ENCODE measurements around the gene ASB16.
"Not testable (repeated sequence)": the region's sequence is repeated elsewhere in the genome, so short reads cannot be mapped to it uniquely, and the experiment has no call there.

The ASB16 gene, protein sequence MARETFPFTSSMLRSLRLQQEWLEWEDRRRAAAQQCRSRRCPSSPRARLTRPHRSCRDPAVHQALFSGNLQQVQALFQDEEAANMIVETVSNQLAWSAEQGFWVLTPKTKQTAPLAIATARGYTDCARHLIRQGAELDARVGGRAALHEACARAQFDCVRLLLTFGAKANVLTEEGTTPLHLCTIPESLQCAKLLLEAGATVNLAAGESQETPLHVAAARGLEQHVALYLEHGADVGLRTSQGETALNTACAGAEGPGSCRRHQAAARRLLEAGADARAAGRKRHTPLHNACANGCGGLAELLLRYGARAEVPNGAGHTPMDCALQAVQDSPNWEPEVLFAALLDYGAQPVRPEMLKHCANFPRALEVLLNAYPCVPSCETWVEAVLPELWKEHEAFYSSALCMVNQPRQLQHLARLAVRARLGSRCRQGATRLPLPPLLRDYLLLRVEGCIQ
- 0 reads per million in 2 donors for total RNA-seq

DNA sequence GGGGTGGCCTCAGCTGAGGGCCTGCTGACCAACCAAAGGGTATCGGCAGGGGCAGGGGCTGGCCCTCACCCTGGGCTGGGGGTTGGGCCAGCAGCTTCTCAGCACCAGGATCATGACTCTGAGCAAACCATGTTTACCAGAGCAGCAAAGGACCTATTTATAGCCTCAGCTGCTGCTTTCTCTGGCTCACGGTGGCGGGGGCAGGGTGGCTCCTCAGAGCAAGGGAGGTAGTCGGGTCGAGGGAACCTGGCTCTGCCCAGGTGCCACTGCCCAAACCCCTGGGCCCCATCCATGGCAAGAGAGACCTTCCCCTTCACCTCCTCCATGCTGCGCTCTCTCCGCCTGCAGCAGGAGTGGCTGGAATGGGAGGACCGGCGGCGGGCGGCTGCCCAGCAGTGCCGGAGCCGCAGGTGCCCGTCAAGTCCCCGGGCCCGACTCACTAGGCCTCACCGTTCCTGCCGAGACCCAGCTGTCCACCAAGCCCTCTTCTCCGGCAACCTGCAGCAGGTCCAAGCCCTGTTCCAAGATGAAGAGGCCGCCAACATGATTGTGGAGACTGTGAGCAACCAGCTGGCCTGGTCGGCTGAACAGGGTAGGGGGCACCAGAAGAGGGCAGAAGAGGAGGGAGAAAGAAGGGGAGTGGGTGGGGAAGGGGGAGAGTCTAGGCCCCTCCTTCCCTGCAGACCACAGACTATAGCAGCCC is at the start of gene ASB16:
TSS of gene ASB16 (plus strand) at position 206 of the 703 bp plus-strand sequence. CDS start at position 292, 86 bp downstream.
- DNase-seq, result no peak

DNA sequence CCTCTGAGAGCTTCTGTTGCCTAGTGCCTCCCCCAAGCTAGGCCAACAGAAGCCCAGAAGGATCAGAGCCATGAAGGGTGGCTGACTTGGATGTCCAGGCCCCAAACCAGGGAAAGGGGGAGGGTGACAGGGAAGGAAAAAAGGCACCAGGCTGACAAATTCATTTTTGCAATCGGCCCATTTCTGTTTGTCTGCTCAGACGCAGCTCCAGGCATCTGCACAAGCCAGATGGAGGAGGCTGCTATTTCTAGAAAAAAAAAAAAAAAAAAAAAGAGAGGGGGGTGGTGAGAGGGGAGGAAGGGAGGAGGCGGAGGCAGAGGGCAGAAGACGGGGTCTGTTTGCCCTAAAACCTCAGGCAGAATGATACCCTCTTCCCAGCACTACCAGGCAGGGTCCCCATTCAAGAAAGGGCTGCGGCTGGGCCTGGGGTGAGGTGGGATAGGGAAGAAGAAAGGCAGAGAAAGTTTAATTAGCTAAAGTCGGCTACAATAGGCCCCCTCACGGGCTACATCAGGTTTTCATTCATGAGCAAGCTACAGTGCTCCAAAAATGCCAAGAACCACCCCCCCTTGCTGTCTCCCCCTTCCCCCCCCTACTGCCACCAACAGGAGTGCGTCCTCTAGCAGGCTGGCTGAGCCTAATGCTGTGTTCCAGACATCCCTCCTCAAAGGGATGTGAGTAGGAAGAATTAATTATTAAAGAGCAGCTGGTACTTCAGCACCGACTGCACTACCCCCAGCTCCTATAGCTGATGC is 49.5 kb upstream of the ASB16 start:
- DNase-seq, result no peak

DNA sequence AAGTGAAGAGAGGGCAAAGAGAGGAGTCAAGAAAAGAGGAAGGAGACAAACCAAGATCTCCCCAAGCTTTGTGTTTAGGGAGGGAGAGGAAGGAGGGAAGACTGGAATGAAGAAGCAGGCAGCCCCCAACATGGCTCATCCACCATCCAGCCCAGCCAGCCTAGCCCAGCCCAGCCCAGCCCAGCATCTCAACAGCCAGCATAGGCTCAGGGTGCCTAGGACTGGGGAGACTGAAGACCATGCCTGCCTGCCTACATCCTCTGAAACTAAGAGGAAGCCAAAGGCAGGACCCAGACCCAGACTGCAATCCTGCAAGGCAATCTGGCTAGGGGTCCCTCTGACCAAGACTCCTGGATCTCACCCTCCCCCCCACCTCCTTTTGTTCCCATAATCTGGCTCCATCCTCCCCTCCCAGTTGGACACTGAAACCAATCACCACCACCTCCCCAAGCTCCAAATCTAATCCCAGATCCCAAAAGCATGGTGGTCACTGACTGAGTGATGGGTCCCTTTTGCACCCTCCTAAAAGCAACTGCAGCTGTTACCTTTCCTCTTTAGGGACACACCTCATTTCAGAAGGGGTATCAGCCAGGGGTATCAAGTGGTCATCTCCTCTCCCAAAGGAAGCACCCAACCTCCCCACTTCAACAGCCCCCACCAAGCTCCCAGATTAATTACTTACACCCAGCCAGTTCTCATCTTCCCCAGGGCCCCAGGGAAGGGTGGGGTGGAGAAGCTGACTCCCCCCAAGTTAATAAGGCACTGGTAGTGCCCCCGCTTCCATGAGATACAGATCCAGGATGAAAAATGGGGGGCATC is 48.3 kb upstream of the ASB16 start:
- DNase-seq, result no peak

DNA sequence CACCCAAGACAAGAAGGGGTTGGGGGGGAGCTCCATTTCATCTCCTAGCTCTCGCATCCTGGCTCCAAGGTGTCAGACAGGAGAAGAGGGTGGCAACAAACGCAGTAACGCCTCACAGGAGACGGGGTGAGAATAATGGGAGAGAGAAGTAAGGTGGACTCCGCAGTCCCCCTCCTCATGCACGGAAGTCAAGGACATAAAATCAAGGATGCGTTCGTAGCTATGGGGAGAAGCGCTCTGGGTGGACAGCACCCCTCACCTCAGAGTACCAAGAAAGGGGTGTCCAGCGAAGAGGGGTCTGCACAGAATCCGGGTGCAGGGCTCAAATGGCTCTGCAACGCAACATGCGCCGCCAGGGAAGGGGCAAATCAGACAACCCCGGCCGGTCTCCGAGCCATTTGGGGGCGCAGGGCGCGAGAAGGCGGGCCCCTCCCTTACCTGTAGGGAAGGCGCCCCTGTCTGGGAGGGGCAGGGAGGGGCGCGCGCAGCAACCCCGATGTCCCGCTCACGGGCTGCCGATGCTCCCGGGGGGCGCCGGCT is 47.6 kb upstream of the ASB16 start:
- DNase-seq, result no peak

DNA sequence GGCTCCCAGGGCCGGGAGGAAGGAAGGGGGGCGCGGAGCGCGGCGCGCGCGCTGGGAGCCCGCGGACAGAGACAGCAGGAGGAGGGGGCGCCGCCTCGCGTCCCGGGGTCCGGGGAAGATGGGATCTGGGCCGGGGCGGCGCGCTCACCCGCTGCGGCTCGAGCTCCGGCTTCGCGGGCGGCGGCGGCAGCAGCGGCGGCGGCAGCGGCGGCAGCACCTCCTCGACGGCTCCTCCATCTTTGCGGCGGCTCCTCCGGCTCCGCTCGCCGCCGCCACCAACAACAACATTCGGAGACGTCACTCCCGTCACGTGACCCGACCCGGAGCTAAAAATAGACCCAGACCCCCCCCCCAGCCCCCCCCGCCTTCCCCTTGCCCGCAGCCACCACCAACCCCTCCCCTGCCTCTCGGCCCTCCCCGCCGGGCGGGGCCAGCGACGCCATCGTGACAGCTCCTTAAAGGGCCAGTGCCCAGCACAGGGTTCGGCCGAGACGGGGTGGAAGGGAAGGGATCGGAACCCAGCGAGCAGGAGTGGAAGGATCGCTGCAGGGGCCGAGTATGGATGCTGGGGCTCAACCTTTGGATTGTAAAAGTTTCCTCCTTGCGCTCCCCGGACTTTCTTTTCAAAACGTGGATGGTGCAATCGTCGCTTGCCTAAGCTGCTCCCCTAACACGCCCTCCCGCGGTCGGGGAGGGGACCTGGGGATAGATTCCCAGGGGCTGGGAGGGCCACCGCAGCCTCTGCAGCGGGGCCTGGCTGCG is 47.0 kb upstream of the ASB16 start, which contains the start of gene HDAC5:
TSS of gene HDAC5 (minus strand) at position 286 of the 762 bp plus-strand sequence. CDS start 6,126 bp downstream, outside the sequence.
- peak; percentile 93 for DNase-seq

DNA sequence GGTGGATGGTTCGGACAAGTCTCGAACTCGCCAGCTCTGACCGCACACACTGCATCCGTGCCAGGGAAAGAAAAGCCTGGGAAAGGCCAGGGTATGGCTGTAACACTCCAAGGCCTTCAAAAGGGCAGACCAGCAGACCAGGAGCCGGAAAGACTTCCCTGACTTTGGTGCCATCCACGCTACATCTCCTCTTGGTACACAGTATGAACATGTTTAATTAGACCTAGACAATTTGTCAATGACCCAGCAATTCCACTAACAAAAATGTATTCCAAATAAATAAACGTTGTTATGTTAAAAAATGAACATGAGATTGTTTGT is 46.4 kb upstream of the ASB16 start:
- no peak for DNase-seq

DNA sequence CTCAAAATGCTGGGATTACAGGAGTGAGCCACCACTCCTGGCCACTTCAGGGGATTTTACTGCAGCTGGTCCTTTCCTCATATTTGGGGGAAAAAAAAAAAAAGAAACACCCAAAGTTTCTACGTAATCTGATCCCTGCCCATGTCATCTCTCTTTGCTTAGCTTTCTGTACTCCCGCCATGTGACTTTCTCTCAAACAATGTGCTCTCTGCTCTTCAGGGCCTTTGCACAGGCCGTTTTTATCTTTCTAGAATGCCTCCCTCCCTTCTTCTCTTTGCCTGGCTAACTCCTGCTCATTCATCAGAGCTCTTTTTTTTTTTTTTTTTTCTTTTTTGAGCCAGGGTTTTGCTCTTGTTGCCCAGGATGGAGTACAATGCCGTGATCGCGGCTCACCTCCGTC is 42.1 kb upstream of the ASB16 start:
- DNase-seq, result no peak

DNA sequence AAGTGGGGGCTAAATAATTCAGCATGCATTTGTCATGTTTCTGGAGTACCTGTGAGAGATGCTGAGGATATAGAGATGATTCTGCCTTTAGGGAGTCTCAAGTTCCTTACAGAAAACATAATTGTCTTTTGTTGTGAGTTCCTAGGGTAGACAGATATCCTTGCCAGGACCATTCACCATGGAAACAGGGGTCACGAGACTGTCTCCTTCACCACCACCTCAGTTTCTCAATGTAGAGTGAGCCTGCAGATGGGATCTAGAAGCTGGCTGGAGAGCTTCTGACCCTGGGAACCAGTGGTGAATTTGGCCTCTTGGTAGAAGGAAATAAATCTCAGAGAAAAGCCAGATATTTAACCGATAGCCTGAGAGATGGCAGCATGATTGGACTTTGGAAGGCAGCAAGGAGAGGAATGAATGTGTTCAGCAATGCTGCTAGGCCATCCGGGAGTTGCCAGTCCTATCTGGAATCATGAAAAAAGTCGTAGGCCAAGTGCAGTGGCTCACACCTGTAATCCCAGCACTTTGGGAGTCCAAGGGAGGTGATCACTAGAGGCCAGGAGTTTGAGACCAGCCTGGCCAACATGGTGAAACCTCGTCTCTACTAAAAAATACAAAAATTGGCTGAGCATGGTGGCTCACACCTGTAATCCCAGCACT is 39.7 kb upstream of the ASB16 start:
- DNase-seq, result no peak

DNA sequence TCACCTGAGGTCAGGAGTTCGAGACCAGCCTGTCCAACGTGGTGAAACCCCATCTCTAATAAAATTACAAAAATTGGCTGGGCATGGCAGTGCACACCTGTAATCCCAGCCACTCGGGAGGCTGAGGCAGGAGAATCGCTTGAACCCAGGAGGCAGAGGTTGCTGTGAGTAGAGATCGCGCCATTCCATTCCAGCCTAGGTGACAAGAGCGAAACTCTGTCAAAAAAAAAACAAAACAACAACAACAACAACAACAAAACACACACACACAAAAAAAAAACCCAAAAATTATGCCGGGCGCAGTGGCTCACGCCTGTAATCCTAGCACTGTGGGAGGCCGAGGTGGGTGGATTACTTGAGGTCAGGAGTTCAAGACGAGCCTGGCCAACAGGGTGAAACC is 39.1 kb upstream of the ASB16 start:
- not testable (repeated sequence) for DNase-seq

DNA sequence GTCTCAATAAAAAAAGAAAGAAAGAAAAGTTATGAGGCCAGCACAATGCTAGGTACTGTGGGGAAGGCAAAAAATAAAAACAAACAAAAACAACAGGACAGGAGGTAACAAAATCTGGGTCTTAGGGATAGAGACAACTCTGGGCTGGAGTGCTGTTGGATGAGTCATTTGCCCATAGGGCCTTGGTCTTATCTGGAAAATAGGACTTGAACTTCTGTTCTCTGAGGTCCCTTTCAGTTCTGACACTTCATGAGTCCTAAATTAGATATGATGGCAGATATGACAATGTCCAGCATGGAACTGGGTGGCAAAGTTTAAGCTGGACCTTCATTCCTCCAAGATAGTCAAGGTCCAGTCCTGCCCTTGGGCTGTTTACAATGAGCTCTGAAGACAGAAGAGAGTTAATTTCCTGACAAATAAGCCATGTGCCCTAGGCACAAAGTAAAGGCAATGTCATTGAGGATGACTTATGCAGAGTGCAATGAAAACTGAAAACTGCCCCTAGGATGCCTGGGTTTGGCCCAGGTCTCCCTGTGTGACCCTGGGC is 38.2 kb upstream of the ASB16 start:
- DNase-seq, result no peak

DNA sequence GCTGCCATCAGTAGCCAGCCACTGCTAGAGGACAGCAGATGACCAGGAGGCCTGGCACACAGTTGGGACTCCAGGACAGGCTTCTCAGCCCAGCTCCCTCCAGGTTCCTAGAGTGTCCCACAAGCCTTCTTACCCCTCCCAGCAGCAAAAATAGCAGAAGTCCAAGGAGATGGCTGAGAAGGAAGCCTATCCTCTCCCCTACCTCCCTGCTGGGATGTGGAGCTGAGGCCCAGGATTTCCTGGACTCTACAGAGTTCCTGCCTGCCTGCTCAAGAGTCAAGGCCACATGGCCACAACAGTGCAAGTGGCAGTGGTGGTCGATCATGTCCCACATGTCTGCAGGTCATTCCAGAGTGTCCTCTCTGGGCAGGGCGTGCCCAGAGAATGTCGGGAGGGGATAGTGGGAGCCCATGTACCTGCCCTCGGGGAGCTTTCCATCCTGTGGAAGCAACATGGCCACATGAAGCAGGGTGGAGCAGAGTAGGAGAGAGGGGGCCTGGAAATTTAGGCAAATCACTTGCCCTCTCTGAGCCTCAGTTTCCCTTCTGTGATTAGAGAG is 36.5 kb upstream of the ASB16 start:
- DNase-seq, result no peak

DNA sequence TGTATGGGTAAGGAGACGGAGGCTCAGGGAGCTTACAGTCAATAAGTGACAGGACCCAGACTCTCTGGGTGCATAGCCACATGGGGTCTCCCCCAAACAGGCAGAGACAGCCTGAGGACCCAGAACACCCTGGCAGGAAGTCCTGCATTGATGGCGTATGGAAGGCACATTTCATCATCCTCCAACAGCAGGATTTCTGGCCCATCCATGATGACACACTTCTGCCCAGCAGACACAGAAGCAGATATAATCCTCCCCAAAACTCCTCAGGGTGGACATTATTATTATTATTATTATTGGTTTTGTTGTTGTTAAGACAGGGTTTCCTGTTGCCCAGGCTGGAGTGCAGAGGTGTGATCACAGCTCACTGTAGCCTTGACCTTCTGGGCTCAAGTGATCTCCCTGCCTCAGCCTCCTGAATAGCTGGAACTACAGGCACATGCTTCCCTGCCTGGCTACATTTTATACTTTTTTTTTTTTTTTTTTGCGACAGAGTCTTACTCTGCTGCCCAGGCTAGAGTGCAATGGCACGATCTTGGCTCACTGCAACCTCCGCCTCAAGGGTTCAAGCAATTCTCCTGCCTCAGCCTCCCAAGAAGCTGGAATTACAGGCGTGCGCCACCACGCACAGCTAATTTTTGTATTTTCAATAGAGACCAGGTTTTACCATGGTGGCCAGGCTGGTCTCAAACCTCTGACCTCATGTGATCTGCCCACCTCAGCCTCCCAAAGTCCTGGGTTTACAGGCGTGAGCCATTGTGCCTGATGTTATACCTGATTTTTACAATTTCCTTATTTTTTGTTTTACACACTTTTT is 35.5 kb upstream of the ASB16 start:
- DNase-seq, result no peak

DNA sequence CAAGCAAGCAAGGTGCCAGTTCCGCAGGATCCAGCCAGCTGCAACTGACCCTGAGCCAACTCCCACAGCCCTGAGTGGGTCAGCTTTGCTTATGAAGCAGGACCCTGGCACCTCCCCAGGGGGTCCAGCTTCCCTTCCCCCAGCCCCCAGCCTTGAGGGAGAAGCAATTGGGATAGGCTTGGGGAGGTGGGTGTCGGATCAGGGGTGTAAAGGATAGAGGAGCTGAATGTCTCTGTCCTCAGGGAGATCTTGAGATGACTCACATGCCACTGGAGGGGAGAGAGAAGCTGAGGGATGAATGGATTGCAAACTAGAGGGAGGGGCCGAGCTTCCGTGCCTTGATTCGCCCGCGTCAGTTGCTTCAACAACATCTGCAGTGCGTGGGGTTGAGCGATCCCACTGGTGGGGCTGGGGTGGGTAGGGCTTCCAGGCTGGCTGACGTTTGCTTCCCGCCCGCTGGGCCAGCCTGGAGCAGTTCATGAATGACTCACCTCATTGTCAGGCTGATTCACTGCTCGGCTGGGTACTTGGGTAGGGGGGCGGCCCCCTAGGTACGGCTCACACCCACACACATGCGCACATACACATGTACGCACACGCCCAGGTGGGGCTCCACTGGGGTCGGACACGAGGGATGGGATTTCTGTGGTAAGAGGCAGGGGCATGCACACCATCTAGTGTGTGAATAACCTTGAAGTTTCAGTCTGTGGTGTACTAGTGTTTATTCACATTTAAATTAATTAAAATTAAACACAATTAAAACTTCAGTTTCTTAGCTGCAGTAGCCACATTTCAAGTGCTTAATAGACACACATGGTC is 32.4 kb upstream of the ASB16 start:
- no peak for DNase-seq

DNA sequence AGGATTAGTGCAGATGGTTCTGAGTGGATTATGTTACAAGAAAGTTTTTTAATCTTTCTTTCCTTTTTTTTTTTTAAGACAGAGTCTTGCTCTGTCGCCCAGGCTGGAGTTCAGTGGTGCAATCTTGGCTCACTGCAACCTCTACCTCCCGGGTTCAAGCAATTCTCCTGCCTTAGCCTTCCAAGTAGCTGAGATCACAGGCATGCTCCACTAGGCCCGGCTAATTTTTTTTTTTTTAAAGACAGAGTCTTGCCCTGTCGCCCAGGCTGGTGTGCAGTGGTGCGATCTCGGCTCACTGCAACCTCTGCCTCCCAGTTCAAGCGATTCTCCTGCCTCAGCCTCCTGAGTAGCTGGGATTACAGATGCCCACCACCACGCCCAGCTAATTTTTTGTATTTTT is 26.6 kb upstream of the ASB16 start:
- not testable (repeated sequence) for DNase-seq

DNA sequence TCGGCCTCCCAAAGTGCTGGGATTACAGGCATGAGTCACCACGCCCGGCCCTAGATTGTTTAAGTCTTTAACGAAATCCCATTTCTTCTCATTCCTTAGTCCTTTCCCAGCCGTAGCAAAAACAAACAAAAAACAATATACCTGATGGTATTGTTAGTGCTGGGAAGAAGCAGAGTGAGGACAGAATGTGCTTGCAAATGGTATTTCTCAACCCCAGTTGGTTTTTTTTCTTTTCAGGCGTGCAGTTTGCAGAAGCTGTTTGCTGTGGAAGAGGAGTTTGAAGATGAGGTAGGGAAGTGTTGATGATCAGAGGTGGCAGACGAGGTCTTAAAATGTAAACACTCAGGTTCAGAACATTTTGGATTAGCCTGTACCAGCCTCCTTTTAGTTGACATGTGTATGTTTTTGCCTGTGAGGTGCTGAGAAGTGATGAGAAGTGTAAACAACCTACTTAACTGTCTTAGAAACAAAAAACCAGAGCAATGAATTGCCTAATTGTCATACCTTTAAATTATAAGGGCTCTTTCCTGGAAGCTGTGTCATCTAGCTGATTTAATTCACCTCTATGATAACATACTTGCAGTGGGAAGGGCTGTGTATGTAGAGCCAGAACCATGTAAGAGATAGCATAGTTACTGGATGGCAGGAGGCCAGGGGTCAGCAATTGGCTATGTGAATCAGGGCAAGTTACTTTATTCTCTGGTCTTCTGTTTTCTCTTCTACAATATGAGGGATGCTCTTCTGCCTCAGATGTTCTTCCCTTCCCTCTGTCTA is 25.4 kb upstream of the ASB16 start:
- no peak for DNase-seq

DNA sequence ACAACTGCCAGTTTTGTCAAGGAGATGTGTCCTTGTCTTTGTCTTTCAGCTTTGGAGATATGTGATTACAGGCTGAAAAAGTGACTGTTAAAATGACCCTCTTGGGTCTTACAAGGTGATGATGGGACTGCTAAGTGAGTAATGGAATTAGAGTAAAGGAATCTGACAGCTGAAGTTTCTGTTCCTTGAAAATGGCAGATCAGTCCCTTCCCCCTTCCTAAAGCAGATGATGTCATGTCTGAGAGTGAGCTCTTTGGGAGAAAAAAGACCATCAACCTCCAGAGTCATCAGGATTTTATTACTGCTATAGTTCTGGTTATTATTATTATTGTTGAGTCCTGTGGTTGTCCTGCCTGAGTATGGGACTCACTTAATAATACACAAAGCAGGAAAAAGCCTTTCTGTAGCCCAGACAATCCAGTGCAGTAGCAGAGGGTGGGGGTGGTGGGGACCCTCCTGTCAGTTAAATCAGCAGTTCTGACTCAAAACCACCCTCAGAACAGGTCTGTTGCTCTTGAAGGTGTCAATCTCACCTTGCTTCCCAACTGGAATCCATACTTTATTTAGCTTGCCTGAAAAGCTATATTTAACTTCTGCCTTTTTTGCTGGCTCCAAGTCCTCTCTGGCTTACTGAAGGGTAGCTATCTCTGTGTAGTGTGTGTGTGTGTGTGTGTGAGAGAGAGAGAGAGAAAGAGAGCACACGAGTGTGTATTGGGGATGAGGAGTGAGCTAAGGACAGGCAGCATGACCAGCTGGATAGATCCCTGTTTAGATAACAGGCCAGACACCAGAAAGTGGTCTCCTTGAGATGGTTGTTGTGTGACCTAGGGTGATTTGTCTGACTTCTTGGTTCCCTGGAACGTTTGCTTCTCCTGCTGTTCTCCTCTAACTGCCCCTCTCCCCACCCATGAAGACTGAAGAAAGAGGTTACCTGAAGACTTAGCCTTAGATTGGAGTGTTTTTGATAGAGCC is 23.8 kb upstream of the ASB16 start:
- no peak for DNase-seq

Measured in T-helper 9 cell (primary cell).